ENCODE data around the gene ATP2A2.

Gene ATP2A2

DNA sequence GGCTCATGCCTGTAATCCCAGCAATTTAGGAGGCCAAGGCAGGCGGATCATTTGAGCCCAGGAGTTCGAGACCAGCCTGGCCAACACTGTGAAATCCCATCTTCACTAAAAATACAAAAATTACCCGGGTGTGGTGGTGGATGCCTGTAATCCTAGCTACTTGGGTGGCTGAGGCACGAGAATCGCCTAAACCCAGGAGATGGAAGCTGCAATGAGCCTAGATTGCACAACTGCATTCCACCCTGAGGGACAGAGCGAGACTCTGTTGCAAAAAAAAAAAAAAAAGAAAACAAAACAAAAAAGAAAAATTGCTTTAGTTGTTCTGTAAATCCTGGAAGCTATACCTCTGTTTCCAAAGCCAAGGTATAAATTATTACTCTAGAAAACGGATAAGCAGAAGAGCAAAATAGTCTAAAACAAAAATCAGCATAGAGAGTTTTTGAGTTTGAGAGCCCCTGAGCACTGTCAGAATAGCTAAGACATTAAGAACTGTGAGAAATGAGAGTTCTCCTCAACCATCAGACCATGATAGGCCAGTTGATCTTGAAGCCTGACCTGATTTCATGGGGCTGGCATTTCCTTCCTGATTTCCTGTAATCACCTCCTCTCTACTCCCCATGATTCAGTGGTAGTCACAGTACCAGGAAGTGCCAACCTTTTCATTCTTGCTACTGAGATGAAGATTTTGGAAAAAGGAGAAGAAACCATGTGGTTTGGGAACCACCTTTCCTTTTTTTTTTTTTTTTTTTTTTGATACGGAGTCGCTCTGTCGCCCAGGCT, 31.7 kb downstream of the ATP2A2 start:
- Histone ChIP-seq H3K36me3 (ENCODE audit: control insufficient read depth, insufficient read depth, low read length) (no peaks in the 10 kb centered on the region), H3K4me3 (ENCODE audit: low read length) (no peak overlapping the region), H3K9ac (ENCODE audit: low read length) (no peak overlapping the region), H3K27me3 (ENCODE audit: control insufficient read depth, insufficient read depth, low read length) (no peaks in the 10 kb centered on the region), H3K27ac (ENCODE audit: low read depth, low read length) (no peak overlapping the region), H3K4me1 (ENCODE audit: control insufficient read depth, insufficient read depth, low read length) (peaks cover 13% of the 10 kb centered on the region)

DNA sequence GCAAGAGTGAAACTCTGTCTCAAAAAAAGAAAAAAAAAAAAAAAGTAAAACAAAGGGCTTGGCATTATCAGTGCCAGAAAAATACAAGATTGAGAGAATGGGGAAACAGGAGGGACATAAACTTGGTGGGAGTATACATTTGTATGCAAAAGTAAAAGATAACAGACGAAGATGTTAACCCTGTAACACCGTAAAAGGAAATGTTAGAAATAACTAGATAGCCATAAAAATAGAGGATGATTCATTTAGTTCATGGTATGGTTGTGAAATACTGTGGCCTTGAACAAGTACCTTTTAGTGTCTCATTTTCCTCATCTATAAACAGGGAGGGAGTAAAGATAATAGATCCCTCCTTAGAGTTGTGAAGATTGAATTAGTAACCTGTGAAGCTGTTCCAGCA, 33.3 kb downstream of the ATP2A2 start:
- H3K36me3 ChIP-seq (ENCODE audit: control insufficient read depth, insufficient read depth, low read length) = no peaks in the 10 kb centered on the region
- H3K9ac ChIP-seq (ENCODE audit: low read length) = no peak overlapping the region
- H3K4me1 ChIP-seq (ENCODE audit: control insufficient read depth, insufficient read depth, low read length) = peaks cover 13% of the 10 kb centered on the region
- no peak overlapping the region for H3K27ac ChIP-seq (ENCODE audit: low read depth, low read length)
- H3K27me3 ChIP-seq (ENCODE audit: control insufficient read depth, insufficient read depth, low read length) = no peaks in the 10 kb centered on the region
- no peak overlapping the region for H3K4me3 ChIP-seq (ENCODE audit: low read length)

DNA sequence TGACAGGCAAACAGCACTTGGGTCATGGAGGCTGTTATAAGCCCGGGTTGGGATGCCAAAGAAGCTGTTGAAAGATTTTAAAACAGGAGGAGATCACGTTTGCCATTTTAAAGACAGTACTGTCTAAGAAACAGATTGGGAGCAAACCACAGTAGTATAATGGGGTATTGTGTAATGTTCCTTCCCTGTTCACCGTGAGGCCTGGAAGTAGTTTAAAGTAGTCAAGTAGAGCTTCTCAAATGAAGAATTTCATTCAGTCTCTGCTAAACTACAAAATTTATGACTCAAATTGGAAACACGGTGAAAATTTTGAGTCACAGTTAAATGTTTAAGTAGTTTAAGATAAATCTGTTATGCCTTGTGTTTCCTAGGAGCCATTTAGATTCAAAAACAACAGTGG, 35.8 kb downstream of the ATP2A2 start:
- H3K4me3 ChIP-seq (ENCODE audit: low read length) = no peak overlapping the region
- H3K4me1 ChIP-seq (ENCODE audit: control insufficient read depth, insufficient read depth, low read length) = peaks cover 7% of the 10 kb centered on the region
- H3K36me3 ChIP-seq (ENCODE audit: control insufficient read depth, insufficient read depth, low read length) = no peaks in the 10 kb centered on the region
- no peaks in the 10 kb centered on the region for H3K27me3 ChIP-seq (ENCODE audit: control insufficient read depth, insufficient read depth, low read length)
- H3K27ac ChIP-seq (ENCODE audit: low read depth, low read length) = peak overlapping the region; percentile 8
- H3K9ac ChIP-seq (ENCODE audit: low read length) = no peak overlapping the region

DNA sequence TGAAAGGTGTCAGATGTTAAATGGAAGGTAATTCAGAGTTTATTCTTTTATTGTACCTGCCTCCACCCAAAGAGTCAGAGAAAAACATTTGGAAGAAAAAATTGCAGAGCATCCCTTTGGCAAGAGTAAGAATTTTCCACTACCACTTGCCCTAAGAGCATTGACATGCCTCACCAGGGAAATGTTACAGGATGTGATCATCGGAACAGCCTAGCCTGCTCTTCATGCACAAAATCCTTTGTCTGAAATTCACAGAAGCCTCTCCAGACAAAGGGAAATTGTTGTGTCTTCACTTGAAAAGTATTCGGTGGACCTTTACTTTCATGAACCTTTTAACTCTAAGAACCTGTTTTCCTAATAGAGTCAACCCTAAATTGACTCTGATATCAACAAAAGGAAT, 36.9 kb downstream of the ATP2A2 start:
- Histone ChIP-seq H3K4me1 (ENCODE audit: control insufficient read depth, insufficient read depth, low read length) (peaks cover 7% of the 10 kb centered on the region), H3K27me3 (ENCODE audit: control insufficient read depth, insufficient read depth, low read length) (no peaks in the 10 kb centered on the region), H3K27ac (ENCODE audit: low read depth, low read length) (peak overlapping the region; percentile 1), H3K9ac (ENCODE audit: low read length) (no peak overlapping the region), H3K4me3 (ENCODE audit: low read length) (no peak overlapping the region), H3K36me3 (ENCODE audit: control insufficient read depth, insufficient read depth, low read length) (no peaks in the 10 kb centered on the region)

DNA sequence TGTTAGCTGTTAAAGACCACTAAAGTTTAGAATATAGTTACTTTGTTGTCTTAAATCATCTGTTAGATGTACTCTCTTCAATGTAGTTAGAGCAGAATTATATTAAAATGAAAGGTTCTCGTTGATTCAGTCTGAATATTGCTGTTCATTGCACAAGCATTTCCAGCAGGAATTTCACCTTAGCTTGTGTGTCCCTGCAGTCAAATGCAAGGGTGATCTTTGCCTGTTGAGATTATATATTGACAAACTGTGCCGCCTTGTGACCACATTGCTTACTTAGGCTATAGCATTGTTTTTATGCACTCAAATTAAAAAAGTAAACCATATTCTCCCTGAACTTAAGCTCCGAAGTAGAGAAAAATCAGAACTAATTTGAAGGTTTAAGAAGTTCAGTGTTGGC, 39.5 kb downstream of the ATP2A2 start:
- H3K36me3 ChIP-seq (ENCODE audit: control insufficient read depth, insufficient read depth, low read length) = no peaks in the 10 kb centered on the region
- H3K4me1 ChIP-seq (ENCODE audit: control insufficient read depth, insufficient read depth, low read length) = peaks cover 7% of the 10 kb centered on the region
- H3K9ac ChIP-seq (ENCODE audit: low read length) = no peak overlapping the region
- no peaks in the 10 kb centered on the region for H3K27me3 ChIP-seq (ENCODE audit: control insufficient read depth, insufficient read depth, low read length)
- no peak overlapping the region for H3K4me3 ChIP-seq (ENCODE audit: low read length)
- no peak overlapping the region for H3K27ac ChIP-seq (ENCODE audit: low read depth, low read length)

DNA sequence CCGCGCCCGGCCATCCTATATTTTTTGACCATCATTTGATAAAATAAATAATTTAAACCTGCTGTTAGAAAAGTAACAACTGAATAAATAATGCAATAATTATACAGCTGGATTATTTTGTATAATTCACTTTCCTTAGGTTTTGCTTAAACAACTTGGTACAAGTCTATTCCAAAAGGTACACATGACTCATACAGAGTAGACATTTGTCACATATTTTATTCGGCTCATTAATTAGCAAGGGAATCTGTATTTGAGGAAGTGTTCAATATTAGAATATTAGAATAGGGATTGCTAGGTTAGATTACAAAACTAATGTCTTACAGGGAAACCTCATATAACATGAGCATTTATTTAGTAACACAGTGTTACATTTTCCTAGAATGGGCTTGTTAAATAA, 48.7 kb downstream of the ATP2A2 start:
- H3K36me3 ChIP-seq (ENCODE audit: control insufficient read depth, insufficient read depth, low read length) = peaks cover 29% of the 10 kb centered on the region
- H3K4me1 ChIP-seq (ENCODE audit: control insufficient read depth, insufficient read depth, low read length) = peaks cover 2% of the 10 kb centered on the region

DNA sequence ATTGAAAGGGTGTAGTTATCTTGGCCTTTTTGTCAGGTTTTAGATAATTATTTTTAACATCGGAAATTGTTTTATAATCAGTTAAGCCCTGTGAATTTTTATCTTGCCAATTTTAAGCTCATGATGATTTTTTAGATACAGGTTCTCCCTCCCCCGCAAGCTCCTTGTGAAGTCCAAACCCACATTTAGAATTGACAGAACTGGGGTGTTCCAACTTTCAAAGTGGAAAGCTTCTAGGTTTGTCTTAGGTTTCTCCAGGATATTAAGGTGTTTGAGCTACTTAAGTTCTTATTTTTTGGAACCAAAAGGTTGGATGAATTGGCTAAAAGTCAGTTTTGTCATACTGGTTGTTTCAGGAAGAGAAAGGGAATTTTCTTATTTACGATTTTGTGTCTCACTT, 49.1 kb downstream of the ATP2A2 start:
- Histone ChIP-seq H3K27ac (ENCODE audit: low read depth, low read length) (no peak overlapping the region), H3K4me3 (ENCODE audit: low read length) (no peak overlapping the region), H3K4me1 (ENCODE audit: control insufficient read depth, insufficient read depth, low read length) (peaks cover 2% of the 10 kb centered on the region), H3K9ac (ENCODE audit: low read length) (no peak overlapping the region), H3K36me3 (ENCODE audit: control insufficient read depth, insufficient read depth, low read length) (peaks cover 33% of the 10 kb centered on the region), H3K27me3 (ENCODE audit: control insufficient read depth, insufficient read depth, low read length) (no peaks in the 10 kb centered on the region)

More for the DNA sequence above, 48.7 kb downstream of the ATP2A2 start:
- Histone ChIP-seq H3K27me3 (ENCODE audit: control insufficient read depth, insufficient read depth, low read length) (no peaks in the 10 kb centered on the region), H3K4me3 (ENCODE audit: low read length) (no peak overlapping the region), H3K9ac (ENCODE audit: low read length) (no peak overlapping the region), H3K27ac (ENCODE audit: low read depth, low read length) (no peak overlapping the region)

DNA sequence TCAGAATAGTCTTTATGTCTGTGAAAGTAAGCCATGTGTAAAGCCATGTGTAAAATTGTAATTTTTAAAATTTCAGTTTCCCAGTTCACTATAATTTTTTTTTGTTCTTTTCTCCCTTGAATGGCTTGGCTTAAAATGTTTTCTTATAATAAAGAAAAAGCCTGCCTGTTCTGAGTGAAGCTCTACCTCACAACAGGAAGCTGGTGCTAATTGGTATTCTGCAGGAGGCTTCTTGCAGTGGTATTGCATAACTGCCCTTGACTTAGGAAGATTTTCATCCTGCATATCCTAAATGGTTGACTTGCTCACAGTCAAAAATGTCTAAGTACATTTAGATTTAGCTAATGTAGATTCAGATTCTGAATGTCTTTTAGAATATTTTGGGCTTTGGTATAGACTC, 49.5 kb downstream of the ATP2A2 start:
- Histone ChIP-seq H3K36me3 (ENCODE audit: control insufficient read depth, insufficient read depth, low read length) (peaks cover 37% of the 10 kb centered on the region), H3K4me3 (ENCODE audit: low read length) (no peak overlapping the region), H3K9ac (ENCODE audit: low read length) (no peak overlapping the region), H3K27me3 (ENCODE audit: control insufficient read depth, insufficient read depth, low read length) (no peaks in the 10 kb centered on the region), H3K4me1 (ENCODE audit: control insufficient read depth, insufficient read depth, low read length) (peaks cover 2% of the 10 kb centered on the region), H3K27ac (ENCODE audit: low read depth, low read length) (no peak overlapping the region)

DNA sequence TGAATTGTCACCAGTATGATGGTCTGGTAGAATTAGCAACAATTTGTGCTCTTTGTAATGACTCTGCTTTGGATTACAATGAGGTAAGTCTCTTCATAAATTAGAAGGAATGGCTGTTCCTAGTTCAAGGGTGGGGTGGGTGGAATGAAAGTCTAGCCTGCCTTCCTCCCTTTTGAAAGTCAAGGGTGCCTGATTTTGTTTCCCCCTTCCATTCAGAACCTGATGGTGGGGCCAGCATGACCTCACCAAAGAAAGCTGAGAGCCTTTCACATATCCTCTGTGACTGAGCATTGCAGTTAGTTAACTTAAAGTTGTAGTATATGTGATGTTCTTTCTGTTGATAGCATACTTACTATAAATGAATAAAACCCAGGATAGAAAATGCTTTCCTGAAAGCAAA, 52.2 kb downstream of the ATP2A2 start:
- Histone ChIP-seq H3K27ac (ENCODE audit: low read depth, low read length) (no peak overlapping the region), H3K36me3 (ENCODE audit: control insufficient read depth, insufficient read depth, low read length) (peaks cover 45% of the 10 kb centered on the region), H3K4me3 (ENCODE audit: low read length) (no peak overlapping the region), H3K4me1 (ENCODE audit: control insufficient read depth, insufficient read depth, low read length) (peaks cover 2% of the 10 kb centered on the region), H3K27me3 (ENCODE audit: control insufficient read depth, insufficient read depth, low read length) (no peaks in the 10 kb centered on the region), H3K9ac (ENCODE audit: low read length) (no peak overlapping the region)

DNA sequence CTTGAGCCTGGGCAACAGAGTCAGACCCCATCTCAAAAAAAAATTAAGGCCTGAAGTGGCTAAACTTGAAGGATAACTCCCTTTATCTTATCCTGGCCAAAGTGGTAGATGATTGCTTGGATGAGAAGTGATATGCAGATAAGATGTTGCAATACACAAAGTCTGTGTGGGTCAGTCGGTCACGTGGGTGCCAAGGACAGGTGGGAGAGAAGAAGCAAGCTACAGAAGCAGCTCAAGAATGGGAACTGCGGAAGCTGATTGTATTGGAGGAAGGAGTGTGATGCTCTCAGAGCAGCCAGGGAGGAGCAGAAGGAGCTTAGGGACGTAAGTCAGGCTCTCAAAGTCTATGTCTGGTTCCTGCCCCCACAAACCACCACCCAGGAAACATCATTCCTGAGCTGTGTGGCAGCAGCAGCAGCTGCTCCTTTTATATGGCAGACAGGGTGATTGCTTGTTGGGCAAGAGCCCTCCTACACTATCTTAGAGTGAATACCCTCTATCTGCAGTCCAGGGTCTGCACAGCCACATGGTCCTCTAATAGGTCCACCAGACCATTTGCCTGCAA, 54.5 kb downstream of the ATP2A2 start:
- no peaks in the 10 kb centered on the region for H3K27me3 ChIP-seq (ENCODE audit: control insufficient read depth, insufficient read depth, low read length)
- H3K27ac ChIP-seq (ENCODE audit: low read depth, low read length) = no peak overlapping the region
- peaks cover 2% of the 10 kb centered on the region for H3K4me1 ChIP-seq (ENCODE audit: control insufficient read depth, insufficient read depth, low read length)
- H3K9ac ChIP-seq (ENCODE audit: low read length) = no peak overlapping the region
- H3K36me3 ChIP-seq (ENCODE audit: control insufficient read depth, insufficient read depth, low read length) = peaks cover 58% of the 10 kb centered on the region
- no peak overlapping the region for H3K4me3 ChIP-seq (ENCODE audit: low read length)

DNA sequence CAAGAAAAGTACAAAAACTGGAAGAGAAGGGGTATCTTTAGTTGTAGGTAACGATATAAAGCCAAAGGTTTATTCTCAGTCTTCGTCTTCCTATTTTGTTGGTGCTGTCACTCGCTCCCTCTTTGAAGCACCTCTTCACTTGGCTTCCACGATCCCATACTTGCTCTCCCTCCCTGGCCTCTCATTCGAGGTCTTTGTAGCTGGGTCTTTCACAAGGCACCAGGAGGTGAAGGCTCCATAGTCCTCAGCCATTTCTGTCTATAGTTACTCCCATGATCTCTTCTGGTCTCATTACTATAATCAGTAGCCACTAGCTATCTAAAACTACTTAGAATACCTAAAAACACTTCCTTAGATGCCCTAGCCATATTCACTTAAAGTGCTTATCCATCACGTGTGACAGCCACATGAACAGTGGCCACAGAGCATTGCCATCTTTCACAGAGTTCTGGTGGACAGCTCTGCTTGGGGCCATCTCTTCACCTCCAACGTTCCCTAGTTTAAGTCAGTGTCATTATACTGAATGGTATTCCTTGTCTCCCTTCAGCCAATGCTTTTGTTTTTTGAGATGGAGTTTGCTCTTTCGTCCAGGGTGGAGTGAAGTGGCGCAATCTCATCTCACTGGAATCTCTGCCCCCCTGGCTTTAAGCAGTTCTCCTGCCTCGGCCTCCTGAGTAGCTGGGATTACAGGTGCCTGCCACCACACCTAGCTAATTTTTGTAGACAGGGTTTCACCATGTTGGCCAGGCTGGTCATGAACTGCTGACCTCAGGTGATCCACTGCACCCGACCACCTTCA, 57.1 kb downstream of the ATP2A2 start:
- Histone ChIP-seq H3K4me1 (ENCODE audit: control insufficient read depth, insufficient read depth, low read length) (no peaks in the 10 kb centered on the region), H3K27me3 (ENCODE audit: control insufficient read depth, insufficient read depth, low read length) (no peaks in the 10 kb centered on the region), H3K4me3 (ENCODE audit: low read length) (no peak overlapping the region), H3K27ac (ENCODE audit: low read depth, low read length) (no peak overlapping the region), H3K36me3 (ENCODE audit: control insufficient read depth, insufficient read depth, low read length) (peaks cover 64% of the 10 kb centered on the region), H3K9ac (ENCODE audit: low read length) (no peak overlapping the region)

DNA sequence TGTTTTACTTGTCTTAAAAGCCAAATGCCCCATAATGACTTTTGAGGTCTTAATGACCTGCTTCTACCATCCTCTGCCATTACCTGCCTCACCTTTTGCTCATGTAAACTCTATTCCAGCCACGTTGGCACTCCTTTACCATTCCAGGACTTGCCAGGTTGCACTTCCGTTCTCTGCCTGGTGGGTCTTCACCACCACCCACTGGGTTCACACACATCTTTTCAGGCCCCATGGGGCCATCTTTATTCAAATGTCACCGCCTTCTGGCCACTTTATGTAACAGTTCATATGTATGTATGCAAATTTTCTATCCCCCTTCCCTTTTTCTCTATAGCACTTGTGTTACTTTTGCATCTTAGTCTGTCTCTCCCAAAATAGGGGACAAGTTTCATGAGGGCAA, 57.7 kb downstream of the ATP2A2 start:
- Histone ChIP-seq H3K4me3 (ENCODE audit: low read length) (no peak overlapping the region), H3K36me3 (ENCODE audit: control insufficient read depth, insufficient read depth, low read length) (peaks cover 67% of the 10 kb centered on the region), H3K4me1 (ENCODE audit: control insufficient read depth, insufficient read depth, low read length) (no peaks in the 10 kb centered on the region), H3K27ac (ENCODE audit: low read depth, low read length) (no peak overlapping the region), H3K9ac (ENCODE audit: low read length) (no peak overlapping the region), H3K27me3 (ENCODE audit: control insufficient read depth, insufficient read depth, low read length) (no peaks in the 10 kb centered on the region)

Data from rectal smooth muscle tissue (tissue), 1 donor.